NCI-H524 treated with DMSO at 0.1 percent for 48 hours (cell line): ENCODE results near the gene ZNF25.
"Not testable (repeated sequence)": the region's sequence is repeated elsewhere in the genome, so short reads cannot be mapped to it uniquely, and the experiment has no call there.

ENCODE experiments used
- DNase-seq: peaks from one replicate; lab custom pipeline; 2025; lab: John Stamatoyannopoulos, UW

The ZNF25 gene

GRCh38 chr10:37947526-37947925 is 28.9 kb downstream of the ZNF25 start:
- no peak for DNase-seq

GRCh38 chr10:37937864-37938263 is 38.6 kb downstream of the ZNF25 start:
- DNase-seq: no peak

GRCh38 chr10:37934791-37935190 is 41.7 kb downstream of the ZNF25 start:
- DNase-seq: no peak

- no peak for DNase-seq
Observed at GRCh38 chr10:37930423-37930822, 46.0 kb downstream of the ZNF25 start.

GRCh38 chr10:37908165-37908564 is 68.3 kb downstream of the ZNF25 start:
- not testable (repeated sequence) for DNase-seq

GRCh38 chr10:37906382-37906781 is 70.1 kb downstream of the ZNF25 start:
- DNase-seq: no peak
